Psoas muscle (tissue), 8 donors: ENCODE measurements around the gene SLC25A29. TPM values are rescaled to one million over a fixed set of nuclear protein-coding genes. Genes with fewer than 3 reads are reported as not detected.

Experiments
- ATAC-seq, 4 donors: fragments of 200-7000 bp; cut with Tn5 transposase; one replicate each; pipeline ENCODE4 v1.9.1; 2020; ENCODE audit warnings: moderate library complexity in 3 of 4, mild to moderate bottlenecking in 2 of 4
- DNase-seq, 2 donors: peaks; one replicate each; pipeline ENCODE4 v3.0.0-alpha.2; 2020
- H3K27ac ChIP-seq: fragments of 200-600 bp; one replicate; pipeline ENCODE4 v1.8.0; 2022
- H3K27me3 ChIP-seq, 3 donors: fragments of 200-600 bp in 1 of 3; one replicate each; pipeline versions ENCODE4 v1.6.1 to v1.8.0; 2013 to 2022; ENCODE audit warnings: low read length in 2 of 3, mild to moderate bottlenecking in 2 of 3, moderate library complexity in 1 of 3; ENCODE audit not compliant: insufficient read depth in 3 of 3
- H3K36me3 ChIP-seq, 2 donors: fragments of 200-600 bp in 1 of 2; one replicate each; pipeline versions ENCODE4 v1.6.1 to v1.8.0; 2013 to 2022; ENCODE audit warnings: low read depth in 1 of 2, mild to moderate bottlenecking in 1 of 2, moderate library complexity in 1 of 2; ENCODE audit not compliant: insufficient read depth in 1 of 2
- H3K4me1 ChIP-seq: fragments of 200-600 bp; one replicate; pipeline ENCODE4 v1.8.0; 2022
- H3K4me3 ChIP-seq: fragments of 200-600 bp; one replicate; pipeline ENCODE4 v1.8.0; 2022; ENCODE audit warnings: mild to moderate bottlenecking
- H3K9me3 ChIP-seq: fragments of 200-600 bp; one replicate; pipeline ENCODE4 v1.8.0; 2022
- WGBS, 3 donors: extraction: QIAGEN DNeasy Blood & Tissue Kit; methylation state at CpG; one replicate each; pipeline versions ENCODE4 v1.1.6 to v1.1.7; 2013; 5-methylcytosine and 5-hydroxymethylcytosine counted together
- intact Hi-C, 2 donors: fragments of 100-400 bp; cut with DNase I; formaldehyde crosslinking; loops; one replicate each; pipeline versions ENCODE4 v1.11.0 to v1.14.2; 2022
- polyA plus RNA-seq, 3 donors: library from polyadenylated mRNA; stranded (reverse); fragments of 200-250 nt; gene quantifications; one replicate each; pipeline ENCODE4 v1.2.3, GENCODE V29; 2013
- total RNA-seq, 4 donors: library from RNA; stranded (reverse); fragmentation: NEBNext Ultra II Directional in 2 of 4; extraction: Animal tissue kit (Norgen Biotek cat#: 25700) in 2 of 4; gene quantifications; one replicate each; pipeline versions ENCODE4 v1.2.1 to v1.2.4, GENCODE V29; 2021 to 2023
- TF ChIP-seq, protein P1 (sequence below): fragments of 200-600 bp; IDR thresholded peaks from one replicate; pipeline ENCODE4 v1.8.0; 2022; ENCODE audit warnings: antibody characterized with exemption
- donor health status: healthy with polysubstance abuse.
- donor health status: DM: no; HTN: no; CAD: no; lungs with moderate emphysema.
- donor health status: Bipolar disorder and iron deficiency.
- donor health status: healthy.
- donor health status: DM: yes; HTN: yes; CAD: no.
- donor health status: DM: no; HTN: no; CAD: no.
- donor health status: DM: no; HTN: no; CAD: no.
- donor health status: DM: yes; HTN: yes; CAD: no.

SLC25A29 gene
- total and polyA plus RNA-seq, 7 donors, result 4.5 to 14.8 (median 6.7) TPM

DNA sequence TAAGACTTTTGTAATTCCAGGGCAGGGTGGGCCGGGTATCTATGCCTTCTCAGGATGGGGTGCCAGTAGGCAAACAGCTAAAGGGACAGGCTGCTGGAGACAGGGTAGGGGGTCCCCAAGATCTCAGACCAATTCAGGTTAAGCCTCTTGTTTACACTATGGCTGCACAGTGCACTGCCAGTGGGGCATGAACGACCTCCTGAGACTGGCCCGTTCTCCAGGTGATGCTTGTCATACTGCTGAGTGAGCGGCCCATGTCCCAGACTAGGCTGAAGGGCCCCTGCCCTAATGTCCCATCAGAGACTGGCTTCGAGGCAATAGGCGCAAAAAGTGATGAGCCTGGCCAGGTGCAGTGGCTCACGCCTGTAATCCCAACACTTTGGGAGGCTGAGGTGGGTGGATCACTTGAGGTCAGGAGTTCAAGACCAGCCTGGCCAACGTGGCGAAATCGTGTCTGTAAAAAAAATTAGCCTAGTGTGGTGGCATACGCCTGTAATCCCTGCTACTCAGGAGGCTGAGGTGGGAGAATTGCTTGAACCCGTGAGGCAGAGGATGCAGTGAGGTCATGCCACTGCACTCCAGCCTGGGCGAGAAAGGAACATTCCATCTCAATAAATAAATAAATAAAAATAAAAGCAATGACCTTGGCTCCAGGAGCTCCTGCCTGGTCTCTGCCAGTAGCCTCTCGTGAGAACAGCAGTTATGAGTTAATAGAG is 12.6 kb downstream of the SLC25A29 start:
- Histone ChIP-seq H3K4me1 (peaks cover 18% of the 10 kb centered on the region), H3K4me3 (no peak overlapping the region), H3K27ac (peak overlapping the region; percentile 8), H3K9me3 (no peaks in the 10 kb centered on the region), H3K36me3 (peaks cover 3 to 17% of the 10 kb centered on the region in 2 donors), H3K27me3 (no peaks in the 10 kb centered on the region)
- DNase-seq (peak in 1 of 2 donors; percentile 39), ATAC-seq (no peak)
- TF ChIP-seq, protein P1, sequence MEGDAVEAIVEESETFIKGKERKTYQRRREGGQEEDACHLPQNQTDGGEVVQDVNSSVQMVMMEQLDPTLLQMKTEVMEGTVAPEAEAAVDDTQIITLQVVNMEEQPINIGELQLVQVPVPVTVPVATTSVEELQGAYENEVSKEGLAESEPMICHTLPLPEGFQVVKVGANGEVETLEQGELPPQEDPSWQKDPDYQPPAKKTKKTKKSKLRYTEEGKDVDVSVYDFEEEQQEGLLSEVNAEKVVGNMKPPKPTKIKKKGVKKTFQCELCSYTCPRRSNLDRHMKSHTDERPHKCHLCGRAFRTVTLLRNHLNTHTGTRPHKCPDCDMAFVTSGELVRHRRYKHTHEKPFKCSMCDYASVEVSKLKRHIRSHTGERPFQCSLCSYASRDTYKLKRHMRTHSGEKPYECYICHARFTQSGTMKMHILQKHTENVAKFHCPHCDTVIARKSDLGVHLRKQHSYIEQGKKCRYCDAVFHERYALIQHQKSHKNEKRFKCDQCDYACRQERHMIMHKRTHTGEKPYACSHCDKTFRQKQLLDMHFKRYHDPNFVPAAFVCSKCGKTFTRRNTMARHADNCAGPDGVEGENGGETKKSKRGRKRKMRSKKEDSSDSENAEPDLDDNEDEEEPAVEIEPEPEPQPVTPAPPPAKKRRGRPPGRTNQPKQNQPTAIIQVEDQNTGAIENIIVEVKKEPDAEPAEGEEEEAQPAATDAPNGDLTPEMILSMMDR, result no peak
- 73 to 80% (median 73%) methylated on average over 14 of the region's 14 CpGs for WGBS, 3 donors
- intact Hi-C loops, result no loop called here

DNA sequence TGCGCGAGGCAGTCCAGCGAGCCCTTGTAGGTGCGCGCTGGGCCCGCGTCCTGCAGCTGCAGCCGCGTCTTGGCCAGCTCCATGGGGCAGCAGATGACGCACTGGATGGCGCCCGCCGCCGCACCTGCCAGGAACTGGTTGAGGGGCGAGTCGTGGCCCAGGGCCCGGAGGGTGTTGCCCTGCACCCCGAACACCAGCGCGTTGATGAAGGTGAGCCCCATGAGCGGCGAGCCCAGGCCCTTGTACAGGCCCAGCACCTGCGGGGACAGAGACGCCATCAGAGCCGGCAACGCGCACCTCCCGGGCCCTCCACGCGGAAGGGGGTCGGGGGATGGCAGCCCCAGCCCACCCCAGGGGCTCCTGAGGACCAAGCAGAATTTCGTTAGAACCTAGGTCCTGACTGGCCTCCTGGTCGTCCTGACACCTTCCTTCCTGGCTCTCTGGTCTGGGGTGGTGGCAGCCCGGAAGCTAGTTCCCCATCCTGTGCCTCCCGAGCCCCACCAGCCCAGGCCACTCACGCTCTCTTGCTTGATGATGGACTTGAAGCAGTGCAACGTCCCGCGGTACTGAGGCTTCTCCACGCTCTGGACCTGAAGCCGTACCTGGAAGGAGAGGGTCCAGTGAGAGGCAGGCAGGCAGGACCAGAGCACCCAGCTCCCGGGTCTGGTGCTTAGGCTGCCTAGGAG is 13.3 kb downstream of the SLC25A29 start:
- Histone ChIP-seq H3K9me3 (no peaks in the 10 kb centered on the region), H3K36me3 (peaks cover 3 to 17% of the 10 kb centered on the region in 2 donors), H3K27ac (no peak overlapping the region), H3K4me3 (no peak overlapping the region), H3K27me3 (no peaks in the 10 kb centered on the region), H3K4me1 (peaks cover 20% of the 10 kb centered on the region)
- WGBS, 3 donors, result 92 to 97% (median 95%) methylated on average over 39 to 42 of the region's 42 CpGs
- TF ChIP-seq, protein P1, result no peak
- intact Hi-C loops, result no loop called here
- no peak for ATAC-seq
- DNase-seq, result peak in 1 of 2 donors; percentile 53

DNA sequence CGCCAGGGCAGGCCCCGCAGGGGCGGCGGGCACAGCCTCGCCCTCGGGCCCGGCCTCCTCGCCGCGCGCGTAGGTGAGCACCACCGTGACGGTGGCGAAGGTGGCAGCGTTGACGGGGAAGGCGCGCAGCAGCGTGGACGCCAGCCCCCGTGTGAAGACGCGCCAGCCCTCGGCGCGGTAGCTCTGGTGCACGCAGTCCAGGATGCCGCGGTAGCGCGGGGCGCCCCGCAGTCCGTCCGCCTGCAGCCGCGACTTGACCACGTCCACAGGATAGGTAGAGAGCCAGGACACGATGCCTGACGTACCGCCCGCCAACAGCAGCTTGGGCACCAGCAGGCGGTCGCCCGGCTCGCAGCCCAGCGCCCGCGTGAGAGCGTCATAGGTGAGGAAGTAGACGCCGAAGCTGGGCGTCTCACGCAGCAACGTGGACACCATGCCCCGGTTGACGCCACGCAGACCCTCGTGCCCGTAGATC is 13.9 kb downstream of the SLC25A29 start:
- Histone ChIP-seq H3K27me3 (no peaks in the 10 kb centered on the region), H3K4me1 (peaks cover 17% of the 10 kb centered on the region), H3K4me3 (no peak overlapping the region), H3K9me3 (no peaks in the 10 kb centered on the region), H3K27ac (no peak overlapping the region), H3K36me3 (peaks cover 3 to 17% of the 10 kb centered on the region in 2 donors)
- intact Hi-C loops, result no loop called here
- DNase-seq, result peak in 1 of 2 donors; percentile 41
- TF ChIP-seq, protein P1, result no peak
- no peak for ATAC-seq
- WGBS, 3 donors, result 96 to 97% (median 97%) methylated on average over 56 to 61 of the region's 61 CpGs

DNA sequence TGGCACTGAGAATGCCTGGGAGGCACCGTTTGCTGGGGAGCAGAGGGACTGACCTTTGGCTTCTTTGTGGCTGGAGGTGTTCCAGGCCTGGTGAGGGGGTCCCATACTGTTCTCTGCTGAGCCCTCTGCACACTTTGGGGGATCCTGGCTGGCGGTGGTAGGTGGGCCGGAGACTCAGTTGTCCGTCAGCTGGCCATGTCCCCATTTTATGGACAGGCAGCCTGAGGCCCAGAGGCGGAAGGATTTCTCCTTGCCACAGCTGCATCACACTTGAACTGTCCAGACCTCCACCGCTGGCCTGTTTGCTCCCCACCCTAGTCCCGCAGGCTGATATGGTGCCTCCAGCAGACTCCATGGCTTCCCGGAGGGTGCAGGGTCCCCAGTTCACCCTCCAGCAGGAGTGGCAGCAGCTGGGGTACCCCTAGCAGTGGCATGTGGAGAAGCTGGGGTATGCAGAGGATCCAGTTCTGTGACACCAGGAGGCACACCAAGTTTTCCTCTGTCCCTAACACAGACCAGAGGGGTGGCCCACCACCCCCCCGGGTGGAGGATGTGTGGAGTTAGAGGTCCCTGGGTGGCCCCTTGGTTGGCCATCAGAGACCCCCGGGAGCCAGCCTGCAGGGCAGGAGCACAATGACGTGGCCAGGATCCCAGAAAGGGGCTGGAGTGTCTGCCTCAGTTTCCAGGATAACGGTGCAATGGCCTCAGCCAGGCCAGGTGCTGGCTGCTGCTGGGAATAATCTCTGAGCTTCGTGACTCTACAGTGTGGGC is 14.8 kb downstream of the SLC25A29 start:
- H3K27me3 ChIP-seq, result no peaks in the 10 kb centered on the region
- no peak overlapping the region for H3K27ac ChIP-seq
- intact Hi-C loops, result no loop called here
- H3K4me3 ChIP-seq, result no peak overlapping the region
- H3K36me3 ChIP-seq, result peaks cover 3 to 17% of the 10 kb centered on the region in 2 donors
- ATAC-seq (no peak), DNase-seq (peak in 1 of 2 donors; percentile 28)
- H3K4me1 ChIP-seq, result peaks cover 13% of the 10 kb centered on the region
- no peaks in the 10 kb centered on the region for H3K9me3 ChIP-seq
- WGBS, 3 donors, result 93 to 94% (median 93%) methylated on average over 13 of the region's 13 CpGs
- TF ChIP-seq, protein P1, result no peak
